SJCRH30 (cell line): ENCODE measurements around the gene CHRNA7. TPM values are rescaled to one million over a fixed set of nuclear protein-coding genes. Genes with fewer than 3 reads are reported as not detected.
A peak's percentile ranks its signal among the peaks of the same experiment; 100 is the strongest.
"Not testable (repeated sequence)": the region's sequence is repeated elsewhere in the genome, so short reads cannot be mapped to it uniquely, and the experiment has no call there.

Source experiments
- DNase-seq, 2 experiments: peaks; one replicate each; pipeline ENCODE4 v3.0.0-alpha.2; 2015 to 2020
- H3K27ac ChIP-seq: fragments of 250-450 bp; sonication (Bioruptor Pico); 2 replicates; pipeline ENCODE4 v1.5.1; 2020; ENCODE audit warnings: mild to moderate bottlenecking, moderate library complexity
- H3K27me3 ChIP-seq: fragments of 250-450 bp; sonication (Bioruptor Pico); 2 replicates; pipeline ENCODE4 v1.5.1; 2020; ENCODE audit warnings: mild to moderate bottlenecking, moderate library complexity
- H3K36me3 ChIP-seq: fragments of 250-450 bp; sonication (Bioruptor Pico); 2 replicates; pipeline ENCODE4 v1.5.1; 2020; ENCODE audit warnings: mild to moderate bottlenecking, moderate library complexity
- H3K4me1 ChIP-seq: fragments of 250-450 bp; sonication (Bioruptor Pico); 2 replicates; pipeline ENCODE4 v1.5.1; 2020; ENCODE audit warnings: mild to moderate bottlenecking, moderate library complexity
- H3K4me3 ChIP-seq: fragments of 250-450 bp; sonication (Bioruptor Pico); 2 replicates; pipeline ENCODE4 v1.5.1; 2020; ENCODE audit warnings: mild to moderate bottlenecking, moderate library complexity
- H3K9me3 ChIP-seq: fragments of 250-450 bp; sonication (Bioruptor Pico); replicated peaks from 2 replicates; pipeline ENCODE4 v1.5.1; 2020; ENCODE audit warnings: mild to moderate bottlenecking, moderate library complexity
- total RNA-seq: library from RNA; depleted of rRNA; stranded (reverse); fragments of >200 nt; shearing (Covaris generic); gene quantifications from 2 replicates; pipeline ENCODE4 v1.2.3, GENCODE V29; 2014

Gene CHRNA7
- total RNA-seq, 1 experiment from 2014 or later, result 8.9 TPM

GRCh38 chr15:32121384-32121695 is 91.0 kb downstream of the CHRNA7 start:
- H3K4me3 ChIP-seq, result no peak overlapping the region; the same call in 1 of the 2 replicates
- no peaks in the 10 kb centered on the region for H3K36me3 ChIP-seq
- DNase-seq, result no peak
- no peaks in the 10 kb centered on the region for H3K27me3 ChIP-seq
- H3K9me3 ChIP-seq, result no peaks in the 10 kb centered on the region
- H3K27ac ChIP-seq, result peak overlapping the region; percentile 49
- H3K4me1 ChIP-seq, result peaks cover 31% of the 10 kb centered on the region

- peaks cover 31% of the 10 kb centered on the region for H3K4me1 ChIP-seq
- no peak for DNase-seq
- H3K4me3 ChIP-seq, result no peak overlapping the region
- H3K9me3 ChIP-seq, result no peaks in the 10 kb centered on the region
- no peaks in the 10 kb centered on the region for H3K36me3 ChIP-seq
- H3K27me3 ChIP-seq, result no peaks in the 10 kb centered on the region
- no peak overlapping the region for H3K27ac ChIP-seq
Measured at GRCh38 chr15:32122013-32122412, 91.7 kb downstream of the CHRNA7 start.

GRCh38 chr15:32123473-32123872 is 93.2 kb downstream of the CHRNA7 start:
- Histone ChIP-seq H3K27ac (no peak overlapping the region), H3K4me3 (no peak overlapping the region), H3K36me3 (no peaks in the 10 kb centered on the region), H3K9me3 (no peaks in the 10 kb centered on the region), H3K27me3 (no peaks in the 10 kb centered on the region), H3K4me1 (peaks cover 31% of the 10 kb centered on the region)
- DNase-seq, result no peak

- Histone ChIP-seq H3K36me3 (no peaks in the 10 kb centered on the region), H3K4me3 (no peak overlapping the region), H3K27ac (no peak overlapping the region), H3K4me1 (peaks cover 23% of the 10 kb centered on the region), H3K9me3 (no peaks in the 10 kb centered on the region), H3K27me3 (no peaks in the 10 kb centered on the region)
- no peak for DNase-seq
Measured at GRCh38 chr15:32124726-32125125, 94.4 kb downstream of the CHRNA7 start.

- Histone ChIP-seq H3K4me3 (no peak overlapping the region), H3K27me3 (no peaks in the 10 kb centered on the region), H3K36me3 (no peaks in the 10 kb centered on the region), H3K4me1 (peaks cover 14% of the 10 kb centered on the region), H3K9me3 (no peaks in the 10 kb centered on the region), H3K27ac (no peak overlapping the region)
- no peak for DNase-seq
Measured at GRCh38 chr15:32125595-32125994, 95.3 kb downstream of the CHRNA7 start.

- no peak overlapping the region for H3K4me3 ChIP-seq
- H3K36me3 ChIP-seq, result no peaks in the 10 kb centered on the region
- H3K27ac ChIP-seq, result no peak overlapping the region
- H3K9me3 ChIP-seq, result no peaks in the 10 kb centered on the region
- no peaks in the 10 kb centered on the region; the same call in 1 of the 2 replicates for H3K4me1 ChIP-seq
- DNase-seq, result no peak
- H3K27me3 ChIP-seq, result no peaks in the 10 kb centered on the region
Measured at GRCh38 chr15:32129815-32130214, 99.5 kb downstream of the CHRNA7 start.

GRCh38 chr15:32130823-32131222 is 100.5 kb downstream of the CHRNA7 start:
- Histone ChIP-seq H3K36me3 (no peaks in the 10 kb centered on the region), H3K9me3 (no peaks in the 10 kb centered on the region), H3K27me3 (no peaks in the 10 kb centered on the region), H3K27ac (no peak overlapping the region), H3K4me3 (no peak overlapping the region), H3K4me1 (no peaks in the 10 kb centered on the region; the same call in 1 of the 2 replicates)
- DNase-seq, result no peak

- Histone ChIP-seq H3K9me3 (no peaks in the 10 kb centered on the region), H3K4me3 (no peak overlapping the region), H3K4me1 (no peaks in the 10 kb centered on the region; the same call in 1 of the 2 replicates), H3K36me3 (no peaks in the 10 kb centered on the region), H3K27ac (no peak overlapping the region), H3K27me3 (no peaks in the 10 kb centered on the region)
- DNase-seq, result no peak
Measured at GRCh38 chr15:32131803-32132202, 101.5 kb downstream of the CHRNA7 start.

GRCh38 chr15:32132859-32133258 is 102.5 kb downstream of the CHRNA7 start:
- H3K4me3 ChIP-seq, result no peak overlapping the region
- no peaks in the 10 kb centered on the region for H3K27me3 ChIP-seq
- no peak for DNase-seq
- H3K27ac ChIP-seq, result no peak overlapping the region
- no peaks in the 10 kb centered on the region; the same call in 1 of the 2 replicates for H3K4me1 ChIP-seq
- no peaks in the 10 kb centered on the region for H3K9me3 ChIP-seq
- H3K36me3 ChIP-seq, result no peaks in the 10 kb centered on the region

- Histone ChIP-seq H3K4me1 (no peaks in the 10 kb centered on the region; the same call in 1 of the 2 replicates), H3K27ac (no peak overlapping the region), H3K4me3 (no peak overlapping the region), H3K27me3 (no peaks in the 10 kb centered on the region), H3K36me3 (no peaks in the 10 kb centered on the region), H3K9me3 (no peaks in the 10 kb centered on the region)
- DNase-seq, result no peak
Measured at GRCh38 chr15:32134842-32135241, 104.5 kb downstream of the CHRNA7 start.

- Histone ChIP-seq H3K36me3 (no peaks in the 10 kb centered on the region), H3K9me3 (no peaks in the 10 kb centered on the region), H3K4me3 (no peak overlapping the region), H3K27ac (no peak overlapping the region), H3K4me1 (no peaks in the 10 kb centered on the region; the same call in 1 of the 2 replicates), H3K27me3 (no peaks in the 10 kb centered on the region)
- no peak for DNase-seq
Measured at GRCh38 chr15:32135335-32135734, 105.0 kb downstream of the CHRNA7 start.

- H3K9me3 ChIP-seq, H3K27me3 ChIP-seq, H3K4me1 ChIP-seq, H3K27ac ChIP-seq, DNase-seq, H3K36me3 ChIP-seq, H3K4me3 ChIP-seq: not testable (repeated sequence)
Measured at GRCh38 chr15:32145512-32145911, 115.2 kb downstream of the CHRNA7 start.

- no peak overlapping the region for H3K4me3 ChIP-seq
- no peaks in the 10 kb centered on the region for H3K4me1 ChIP-seq
- no peaks in the 10 kb centered on the region for H3K27me3 ChIP-seq
Measured at GRCh38 chr15:32148833-32149555, 118.7 kb downstream of the CHRNA7 start.

GRCh38 chr15:32152574-32152973 is 122.3 kb downstream of the CHRNA7 start:
- H3K9me3 ChIP-seq, result no peaks in the 10 kb centered on the region
- no peak overlapping the region for H3K27ac ChIP-seq
- H3K4me3 ChIP-seq, result no peak overlapping the region
- no peak for DNase-seq
- no peaks in the 10 kb centered on the region for H3K4me1 ChIP-seq
- no peaks in the 10 kb centered on the region for H3K36me3 ChIP-seq
- no peaks in the 10 kb centered on the region for H3K27me3 ChIP-seq

More at GRCh38 chr15:32148833-32149555, 118.7 kb downstream of the CHRNA7 start:
- DNase-seq, result no peak
- H3K27ac ChIP-seq, result no peak overlapping the region
- no peaks in the 10 kb centered on the region for H3K9me3 ChIP-seq
- no peaks in the 10 kb centered on the region for H3K36me3 ChIP-seq

- not testable (repeated sequence) for H3K4me1 ChIP-seq, H3K9me3 ChIP-seq, H3K27me3 ChIP-seq, H3K27ac ChIP-seq, H3K4me3 ChIP-seq, H3K36me3 ChIP-seq, DNase-seq
Measured at GRCh38 chr15:32153868-32154623, 123.7 kb downstream of the CHRNA7 start.
